Measurements from ENCODE around the gene SIRT7.

GRCh38 chr17:81959362-81960129 lies 41.6 kb upstream of the SIRT7 start:
- TF ChIP-seq, protein P1, sequence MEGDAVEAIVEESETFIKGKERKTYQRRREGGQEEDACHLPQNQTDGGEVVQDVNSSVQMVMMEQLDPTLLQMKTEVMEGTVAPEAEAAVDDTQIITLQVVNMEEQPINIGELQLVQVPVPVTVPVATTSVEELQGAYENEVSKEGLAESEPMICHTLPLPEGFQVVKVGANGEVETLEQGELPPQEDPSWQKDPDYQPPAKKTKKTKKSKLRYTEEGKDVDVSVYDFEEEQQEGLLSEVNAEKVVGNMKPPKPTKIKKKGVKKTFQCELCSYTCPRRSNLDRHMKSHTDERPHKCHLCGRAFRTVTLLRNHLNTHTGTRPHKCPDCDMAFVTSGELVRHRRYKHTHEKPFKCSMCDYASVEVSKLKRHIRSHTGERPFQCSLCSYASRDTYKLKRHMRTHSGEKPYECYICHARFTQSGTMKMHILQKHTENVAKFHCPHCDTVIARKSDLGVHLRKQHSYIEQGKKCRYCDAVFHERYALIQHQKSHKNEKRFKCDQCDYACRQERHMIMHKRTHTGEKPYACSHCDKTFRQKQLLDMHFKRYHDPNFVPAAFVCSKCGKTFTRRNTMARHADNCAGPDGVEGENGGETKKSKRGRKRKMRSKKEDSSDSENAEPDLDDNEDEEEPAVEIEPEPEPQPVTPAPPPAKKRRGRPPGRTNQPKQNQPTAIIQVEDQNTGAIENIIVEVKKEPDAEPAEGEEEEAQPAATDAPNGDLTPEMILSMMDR (IDR thresholded peaks at IDR 0.05; ENCODE audit: insufficient read depth, low read depth, low read length): no peak
- no peak for TF ChIP-seq EZH2 (IDR thresholded peaks at IDR 0.05; ENCODE audit: insufficient read depth, low read length)
